DOHH2 (cell line): ENCODE data around the gene RBX1.
"Not testable (repeated sequence)": the region's sequence is repeated elsewhere in the genome, so short reads cannot be mapped to it uniquely, and the experiment has no call there.

ENCODE experiments used
- H3F3A ChIP-seq: fragments of 200-600 bp; sonication (generic), shearing (Covaris generic); 2 replicates; pipeline ENCODE4 v1.6.0; 2016; ENCODE audit warnings: antibody characterized with exemption, mild to moderate bottlenecking; ENCODE audit not compliant: control insufficient read depth, insufficient read depth
- H3K27ac ChIP-seq: fragments of 200-600 bp; sonication (generic); 2 replicates; pipeline ENCODE4 v1.5.1; 2014; ENCODE audit warnings: low read depth, mild to moderate bottlenecking, low read length, moderate library complexity
- H3K27me3 ChIP-seq: fragments of 200-600 bp; sonication (generic); 2 replicates; pipeline ENCODE4 v1.6.1; 2014; ENCODE audit warnings: mild to moderate bottlenecking, low read length, mixed read lengths; ENCODE audit not compliant: control insufficient read depth
- H3K36me3 ChIP-seq: fragments of 200-600 bp; sonication (generic); 2 replicates; pipeline ENCODE4 v1.6.1; 2014; ENCODE audit warnings: mild to moderate bottlenecking, low read length, moderate library complexity, mixed read lengths; ENCODE audit not compliant: control insufficient read depth
- H3K4me1 ChIP-seq: fragments of 200-600 bp; sonication (generic); 2 replicates; pipeline ENCODE4 v1.6.1; 2014; ENCODE audit warnings: mild to moderate bottlenecking, low read length, mixed read lengths; ENCODE audit not compliant: control insufficient read depth
- H3K4me2 ChIP-seq: fragments of 200-600 bp; sonication (generic); 2 replicates; pipeline ENCODE4 v1.6.0; 2014; ENCODE audit warnings: mild to moderate bottlenecking, low read length, moderate library complexity
- H3K4me3 ChIP-seq: fragments of 200-600 bp; sonication (generic); 2 replicates; pipeline ENCODE4 v1.5.1; 2014; ENCODE audit warnings: mild to moderate bottlenecking, low read length, mixed read lengths
- H3K79me2 ChIP-seq: fragments of 200-600 bp; sonication (generic); 2 replicates; pipeline ENCODE4 v1.6.1; 2014; ENCODE audit warnings: mild to moderate bottlenecking, low read length, mixed read lengths; ENCODE audit not compliant: control insufficient read depth
- H3K9me2 ChIP-seq: fragments of 200-600 bp; sonication (generic); replicated peaks from 2 replicates; pipeline ENCODE4 v1.6.1; 2014; ENCODE audit warnings: mild to moderate bottlenecking, low read length, mixed read lengths; ENCODE audit not compliant: control insufficient read depth
- H3K9me3 ChIP-seq: fragments of 200-600 bp; sonication (generic); 2 replicates; pipeline ENCODE4 v1.6.1; 2014; ENCODE audit warnings: antibody characterized with exemption, low read length, mixed read lengths; ENCODE audit not compliant: control insufficient read depth, insufficient read depth
- H4K20me1 ChIP-seq: fragments of 200-600 bp; sonication (generic); 2 replicates; pipeline ENCODE4 v1.6.0; 2014; ENCODE audit warnings: low read depth, mild to moderate bottlenecking, antibody characterized with exemption, low read length, moderate library complexity; ENCODE audit not compliant: control insufficient read depth, insufficient read depth
- CTCF ChIP-seq: fragments of 200-600 bp; sonication (generic); IDR thresholded peaks from one replicate; pipeline ENCODE4 v1.5.1; 2014; ENCODE audit warnings: antibody characterized with exemption, mild to moderate bottlenecking, low read depth, low read length; ENCODE audit not compliant: poor library complexity, severe bottlenecking
- EZH2phosphoT487 ChIP-seq: fragments of 200-600 bp; sonication (generic); IDR thresholded peaks from 2 replicates; pipeline ENCODE4 v1.6.1; 2017; ENCODE audit warnings: borderline replicate concordance, mild to moderate bottlenecking, antibody characterized with exemption, low read length, moderate library complexity, mixed read lengths

RBX1 gene

GRCh38 chr22:41000941-41001721 lies 50.0 kb downstream of the RBX1 start:
- Histone ChIP-seq H3K27me3 (no peaks in the 10 kb centered on the region), H3K4me3 (no peak overlapping the region), H3K36me3 (no peaks in the 10 kb centered on the region), H3K4me1 (no peaks in the 10 kb centered on the region), H4K20me1 (no peaks in the 10 kb centered on the region), H3K79me2 (no peaks in the 10 kb centered on the region), H3K9me2 (no peaks in the 10 kb centered on the region), H3K27ac (no peak overlapping the region), H3F3A (no peaks in the 10 kb centered on the region), H3K9me3 (no peaks in the 10 kb centered on the region), H3K4me2 (no peak overlapping the region)
- no peak for TF ChIP-seq CTCF
- no peak for TF ChIP-seq EZH2phosphoT487

GRCh38 chr22:41001722-41002122 lies 50.5 kb downstream of the RBX1 start:
- Histone ChIP-seq H3K27me3 (no peaks in the 10 kb centered on the region), H3K4me3 (no peak overlapping the region), H3K9me3 (no peaks in the 10 kb centered on the region), H3K9me2 (no peaks in the 10 kb centered on the region), H3K79me2 (no peaks in the 10 kb centered on the region), H3F3A (no peaks in the 10 kb centered on the region), H4K20me1 (no peaks in the 10 kb centered on the region), H3K4me2 (no peak overlapping the region), H3K36me3 (no peaks in the 10 kb centered on the region), H3K27ac (no peak overlapping the region), H3K4me1 (no peaks in the 10 kb centered on the region)
- no peak for TF ChIP-seq EZH2phosphoT487
- no peak for TF ChIP-seq CTCF

GRCh38 chr22:41002386-41002785 lies 51.2 kb downstream of the RBX1 start:
- not testable (repeated sequence) for H3F3A ChIP-seq

GRCh38 chr22:41003066-41003465 lies 51.9 kb downstream of the RBX1 start:
- Histone ChIP-seq H3K27me3 (no peaks in the 10 kb centered on the region), H3K79me2 (no peaks in the 10 kb centered on the region), H4K20me1 (no peaks in the 10 kb centered on the region), H3K4me2 (no peak overlapping the region), H3K9me2 (no peaks in the 10 kb centered on the region), H3K4me1 (no peaks in the 10 kb centered on the region), H3K27ac (no peak overlapping the region), H3K36me3 (no peaks in the 10 kb centered on the region), H3F3A (no peaks in the 10 kb centered on the region), H3K9me3 (no peaks in the 10 kb centered on the region), H3K4me3 (no peak overlapping the region)
- TF ChIP-seq EZH2phosphoT487 (no peak), CTCF (no peak)

More at GRCh38 chr22:41002386-41002785, 51.2 kb downstream of the RBX1 start:
- not testable (repeated sequence) for H3K9me2 ChIP-seq, H3K27me3 ChIP-seq, H3K4me1 ChIP-seq, H3K79me2 ChIP-seq, H3K36me3 ChIP-seq, H3K4me2 ChIP-seq, H4K20me1 ChIP-seq, H3K9me3 ChIP-seq, H3K4me3 ChIP-seq, H3K27ac ChIP-seq
